Thyroid gland (tissue), 4 donors: Measurements from ENCODE around the gene DIP2A.

Experiments used
- POLR2A ChIP-seq, 2 donors: fragments of 450-650 bp; IDR thresholded peaks; one replicate each; pipeline ENCODE4 v1.6.1; 2017; ENCODE audit warnings: antibody characterized with exemption in 2 of 2, mild to moderate bottlenecking in 2 of 2, moderate library complexity in 1 of 2
- TF ChIP-seq, protein P1 (sequence below), 6 experiments: fragments of 200-600 bp in 3 of 6; fragments of 450-650 bp in 3 of 6; sonication (generic) in 3 of 6; IDR thresholded peaks; one replicate each; pipeline ENCODE4 v1.5.1; 2016 to 2019; ENCODE audit warnings: antibody characterized with exemption in 6 of 6, mild to moderate bottlenecking in 2 of 6, inconsistent platforms in 1 of 6, moderate library complexity in 1 of 6

DNA sequence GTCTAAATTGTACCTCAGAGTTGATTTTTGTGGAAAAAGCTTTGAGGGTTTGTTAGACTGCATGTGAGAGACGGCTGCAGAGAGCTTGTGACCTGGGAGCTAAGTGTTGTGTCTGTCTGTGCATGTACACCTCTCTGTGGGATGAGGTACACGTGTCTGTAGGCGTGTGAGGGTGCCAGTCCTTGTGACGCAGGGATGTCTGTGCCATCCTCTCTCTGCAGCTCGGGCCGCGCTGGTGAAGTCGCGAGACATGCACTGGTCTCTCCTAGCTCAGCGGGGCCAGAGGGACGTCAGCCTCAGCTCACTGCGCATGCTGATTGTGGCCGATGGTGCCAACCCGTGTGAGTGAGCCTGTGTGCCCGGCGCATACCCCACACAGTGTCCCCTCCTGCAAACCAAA is 79.6 kb downstream of the DIP2A start:
- TF ChIP-seq, protein P1, sequence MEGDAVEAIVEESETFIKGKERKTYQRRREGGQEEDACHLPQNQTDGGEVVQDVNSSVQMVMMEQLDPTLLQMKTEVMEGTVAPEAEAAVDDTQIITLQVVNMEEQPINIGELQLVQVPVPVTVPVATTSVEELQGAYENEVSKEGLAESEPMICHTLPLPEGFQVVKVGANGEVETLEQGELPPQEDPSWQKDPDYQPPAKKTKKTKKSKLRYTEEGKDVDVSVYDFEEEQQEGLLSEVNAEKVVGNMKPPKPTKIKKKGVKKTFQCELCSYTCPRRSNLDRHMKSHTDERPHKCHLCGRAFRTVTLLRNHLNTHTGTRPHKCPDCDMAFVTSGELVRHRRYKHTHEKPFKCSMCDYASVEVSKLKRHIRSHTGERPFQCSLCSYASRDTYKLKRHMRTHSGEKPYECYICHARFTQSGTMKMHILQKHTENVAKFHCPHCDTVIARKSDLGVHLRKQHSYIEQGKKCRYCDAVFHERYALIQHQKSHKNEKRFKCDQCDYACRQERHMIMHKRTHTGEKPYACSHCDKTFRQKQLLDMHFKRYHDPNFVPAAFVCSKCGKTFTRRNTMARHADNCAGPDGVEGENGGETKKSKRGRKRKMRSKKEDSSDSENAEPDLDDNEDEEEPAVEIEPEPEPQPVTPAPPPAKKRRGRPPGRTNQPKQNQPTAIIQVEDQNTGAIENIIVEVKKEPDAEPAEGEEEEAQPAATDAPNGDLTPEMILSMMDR (IDR thresholded peaks at IDR 0.05): no peak
- TF ChIP-seq POLR2A (IDR thresholded peaks at IDR 0.05): no peak
